GM21515 (cell line): Measurements from ENCODE around the gene STK11IP.
A peak's percentile ranks its signal among the peaks of the same experiment; 100 is the strongest.
"Not testable (repeated sequence)": the region's sequence is repeated elsewhere in the genome, so short reads cannot be mapped to it uniquely, and the experiment has no call there.

ENCODE experiments used
- ATAC-seq: cut with Tn5 transposase; IDR thresholded peaks from one replicate; pipeline ENCODE4 v1.9.1; 2021; ENCODE audit not compliant: unreplicated experiment

STK11IP gene

GRCh38 chr2:219644801-219645480, 47.3 kb downstream of the STK11IP start:
- ATAC-seq, result no peak

- ATAC-seq, result no peak
Observed at GRCh38 chr2:219645631-219646527, 48.2 kb downstream of the STK11IP start.

- no peak for ATAC-seq
Observed at GRCh38 chr2:219648176-219648575, 50.5 kb downstream of the STK11IP start.

- ATAC-seq, result no peak
Observed at GRCh38 chr2:219648963-219649362, 51.3 kb downstream of the STK11IP start.

- ATAC-seq, result no peak
Observed at GRCh38 chr2:219650426-219651248, 53.0 kb downstream of the STK11IP start.

GRCh38 chr2:219651656-219652055, 54.0 kb downstream of the STK11IP start:
- not testable (repeated sequence) for ATAC-seq

GRCh38 chr2:219656526-219656925, 58.9 kb downstream of the STK11IP start:
- ATAC-seq, result no peak

- ATAC-seq, result no peak
Observed at GRCh38 chr2:219658196-219658846, 60.7 kb downstream of the STK11IP start.

GRCh38 chr2:219658874-219659273, 61.2 kb downstream of the STK11IP start:
- ATAC-seq, result no peak

GRCh38 chr2:219661197-219661954, 63.7 kb downstream of the STK11IP start:
- peak; percentile 89 for ATAC-seq

GRCh38 chr2:219661955-219662395, 64.3 kb downstream of the STK11IP start:
- ATAC-seq, result no peak

GRCh38 chr2:219662566-219662965, 64.9 kb downstream of the STK11IP start:
- no peak for ATAC-seq

- no peak for ATAC-seq
Observed at GRCh38 chr2:219663116-219663762, 65.6 kb downstream of the STK11IP start.

GRCh38 chr2:219664041-219664440, 66.4 kb downstream of the STK11IP start:
- ATAC-seq, result no peak

GRCh38 chr2:219664944-219665343, 67.3 kb downstream of the STK11IP start:
- no peak for ATAC-seq

GRCh38 chr2:219665926-219666325, 68.3 kb downstream of the STK11IP start:
- no peak for ATAC-seq
